ENCODE results near the gene HKDC1. TPM values are rescaled to one million over a fixed set of nuclear protein-coding genes. Genes with fewer than 3 reads are reported as not detected.
"Not testable (repeated sequence)": the region's sequence is repeated elsewhere in the genome, so short reads cannot be mapped to it uniquely, and the experiment has no call there.

Gene HKDC1
- total and polyA plus RNA-seq, 4 donors: 0.53 to 20.0 (median 5.2) TPM

- TF ChIP-seq, protein P1, sequence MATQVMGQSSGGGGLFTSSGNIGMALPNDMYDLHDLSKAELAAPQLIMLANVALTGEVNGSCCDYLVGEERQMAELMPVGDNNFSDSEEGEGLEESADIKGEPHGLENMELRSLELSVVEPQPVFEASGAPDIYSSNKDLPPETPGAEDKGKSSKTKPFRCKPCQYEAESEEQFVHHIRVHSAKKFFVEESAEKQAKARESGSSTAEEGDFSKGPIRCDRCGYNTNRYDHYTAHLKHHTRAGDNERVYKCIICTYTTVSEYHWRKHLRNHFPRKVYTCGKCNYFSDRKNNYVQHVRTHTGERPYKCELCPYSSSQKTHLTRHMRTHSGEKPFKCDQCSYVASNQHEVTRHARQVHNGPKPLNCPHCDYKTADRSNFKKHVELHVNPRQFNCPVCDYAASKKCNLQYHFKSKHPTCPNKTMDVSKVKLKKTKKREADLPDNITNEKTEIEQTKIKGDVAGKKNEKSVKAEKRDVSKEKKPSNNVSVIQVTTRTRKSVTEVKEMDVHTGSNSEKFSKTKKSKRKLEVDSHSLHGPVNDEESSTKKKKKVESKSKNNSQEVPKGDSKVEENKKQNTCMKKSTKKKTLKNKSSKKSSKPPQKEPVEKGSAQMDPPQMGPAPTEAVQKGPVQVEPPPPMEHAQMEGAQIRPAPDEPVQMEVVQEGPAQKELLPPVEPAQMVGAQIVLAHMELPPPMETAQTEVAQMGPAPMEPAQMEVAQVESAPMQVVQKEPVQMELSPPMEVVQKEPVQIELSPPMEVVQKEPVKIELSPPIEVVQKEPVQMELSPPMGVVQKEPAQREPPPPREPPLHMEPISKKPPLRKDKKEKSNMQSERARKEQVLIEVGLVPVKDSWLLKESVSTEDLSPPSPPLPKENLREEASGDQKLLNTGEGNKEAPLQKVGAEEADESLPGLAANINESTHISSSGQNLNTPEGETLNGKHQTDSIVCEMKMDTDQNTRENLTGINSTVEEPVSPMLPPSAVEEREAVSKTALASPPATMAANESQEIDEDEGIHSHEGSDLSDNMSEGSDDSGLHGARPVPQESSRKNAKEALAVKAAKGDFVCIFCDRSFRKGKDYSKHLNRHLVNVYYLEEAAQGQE (IDR thresholded peaks at IDR 0.05): no peak
- no peak for TF ChIP-seq GABPA (IDR thresholded peaks at IDR 0.05 in 1 of 2, conservative IDR thresholded peaks at IDR 0.05 in 1 of 2)
These were observed 28.1 kb downstream of the HKDC1 start (continued) for GRCh38 chr10:69248117-69248730.

DNA sequence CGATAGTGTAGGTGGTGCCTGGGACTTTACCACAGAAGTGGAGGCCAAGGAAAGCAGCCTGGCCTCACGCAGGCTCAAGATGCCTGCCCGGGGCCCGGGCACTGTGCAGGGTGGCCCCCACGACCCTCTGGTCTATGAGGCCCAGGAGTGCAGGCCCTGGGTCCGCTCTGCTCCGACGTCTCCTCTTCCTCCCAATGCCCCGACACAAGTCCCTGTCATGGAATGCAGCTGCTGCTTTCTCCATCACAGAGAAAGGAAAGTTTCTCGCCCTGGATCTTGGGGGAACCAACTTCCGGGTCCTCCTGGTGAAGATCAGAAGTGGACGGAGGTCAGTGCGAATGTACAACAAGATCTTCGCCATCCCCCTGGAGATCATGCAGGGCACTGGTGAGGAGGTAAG, 29.9 kb downstream of the HKDC1 start:
- no peak overlapping the region for H3K4me3 ChIP-seq (ENCODE audit: low read depth in 1 of 3, low read length in 3 of 3)

GRCh38 chr10:69251417-69251816, 31.3 kb downstream of the HKDC1 start:
- not testable (repeated sequence) for H3K9ac ChIP-seq (ENCODE audit: low read depth in 1 of 2, low read length in 2 of 2); DNase-seq (ENCODE audit: low spot score); H3K27me3 ChIP-seq (ENCODE audit: control insufficient read depth in 4 of 4, insufficient read depth in 4 of 4, low read length in 3 of 4); H3K4me1 ChIP-seq (ENCODE audit: control insufficient read depth in 4 of 4, insufficient read depth in 4 of 4, low read length in 3 of 4); H3K9me3 ChIP-seq (ENCODE audit: control insufficient read depth in 4 of 4, low read length in 3 of 4); H3K27ac ChIP-seq (ENCODE audit: low read depth in 1 of 2, low read length in 2 of 2); H3K4me3 ChIP-seq (ENCODE audit: low read depth in 1 of 3, low read length in 3 of 3); H3K36me3 ChIP-seq (ENCODE audit: control insufficient read depth in 4 of 4, insufficient read depth in 3 of 4, low read depth in 1 of 4, low read length in 3 of 4)
- WGBS: 95% methylated on average over 2 of the region's 2 CpGs

More for the DNA sequence above, 29.9 kb downstream of the HKDC1 start:
- DNase-seq (ENCODE audit: low spot score): no peak
- WGBS: 95% methylated on average over 14 of the region's 14 CpGs
- Histone ChIP-seq H3K9ac (ENCODE audit: low read depth in 1 of 2, low read length in 2 of 2) (no peak overlapping the region), H3K27me3 (ENCODE audit: control insufficient read depth in 4 of 4, insufficient read depth in 4 of 4, low read length in 3 of 4) (no peaks in the 10 kb centered on the region), H3K4me1 (ENCODE audit: control insufficient read depth in 4 of 4, insufficient read depth in 4 of 4, low read length in 3 of 4) (no peaks in the 10 kb centered on the region), H3K27ac (ENCODE audit: low read depth in 1 of 2, low read length in 2 of 2) (no peak overlapping the region), H3K9me3 (ENCODE audit: control insufficient read depth in 4 of 4, low read length in 3 of 4) (no peaks in the 10 kb centered on the region), H3K36me3 (ENCODE audit: control insufficient read depth in 4 of 4, insufficient read depth in 3 of 4, low read depth in 1 of 4, low read length in 3 of 4) (no peaks in the 10 kb centered on the region)
- no peak for TF ChIP-seq GABPA (IDR thresholded peaks at IDR 0.05 in 1 of 2, conservative IDR thresholded peaks at IDR 0.05 in 1 of 2)
- no peak for TF ChIP-seq HNF4G (IDR thresholded peaks at IDR 0.05)
- TF ChIP-seq RAD21 (IDR thresholded peaks at IDR 0.05): no peak
- no peak for TF ChIP-seq JUND (IDR thresholded peaks at IDR 0.05)

GRCh38 chr10:69253171-69253570, 33.0 kb downstream of the HKDC1 start:
- no peaks in the 10 kb centered on the region for H3K27me3 ChIP-seq (ENCODE audit: control insufficient read depth in 4 of 4, insufficient read depth in 4 of 4, low read length in 3 of 4)
- DNase-seq (ENCODE audit: low spot score): no peak

More at GRCh38 chr10:69253171-69253570, 33.0 kb downstream of the HKDC1 start:
- Histone ChIP-seq H3K9me3 (ENCODE audit: control insufficient read depth in 4 of 4, low read length in 3 of 4) (no peaks in the 10 kb centered on the region), H3K4me3 (ENCODE audit: low read depth in 1 of 3, low read length in 3 of 3) (no peak overlapping the region), H3K36me3 (ENCODE audit: control insufficient read depth in 4 of 4, insufficient read depth in 3 of 4, low read depth in 1 of 4, low read length in 3 of 4) (no peaks in the 10 kb centered on the region), H3K9ac (ENCODE audit: low read depth in 1 of 2, low read length in 2 of 2) (no peak overlapping the region), H3K4me1 (ENCODE audit: control insufficient read depth in 4 of 4, insufficient read depth in 4 of 4, low read length in 3 of 4) (no peaks in the 10 kb centered on the region), H3K27ac (ENCODE audit: low read depth in 1 of 2, low read length in 2 of 2) (no peak overlapping the region)
- TF ChIP-seq GABPA (IDR thresholded peaks at IDR 0.05 in 1 of 2, conservative IDR thresholded peaks at IDR 0.05 in 1 of 2) (no peak), EGR1 (IDR thresholded peaks at IDR 0.05; ENCODE audit: low read depth in 2 of 2) (no peak), JUND (IDR thresholded peaks at IDR 0.05) (no peak), HNF4G (IDR thresholded peaks at IDR 0.05) (no peak), HNF4A (conservative IDR thresholded peaks at IDR 0.05) (no peak), FOXA1 (IDR thresholded peaks at IDR 0.05) (no peak), CTCF (IDR thresholded peaks at IDR 0.05; ENCODE audit: low read depth, low read length, missing input control) (no peak), FOXA2 (IDR thresholded peaks at IDR 0.05) (no peak), TAF1 (conservative IDR thresholded peaks at IDR 0.05) (no peak)
- TF ChIP-seq, protein P1 (IDR thresholded peaks at IDR 0.05): no peak
- TF ChIP-seq, protein P2, sequence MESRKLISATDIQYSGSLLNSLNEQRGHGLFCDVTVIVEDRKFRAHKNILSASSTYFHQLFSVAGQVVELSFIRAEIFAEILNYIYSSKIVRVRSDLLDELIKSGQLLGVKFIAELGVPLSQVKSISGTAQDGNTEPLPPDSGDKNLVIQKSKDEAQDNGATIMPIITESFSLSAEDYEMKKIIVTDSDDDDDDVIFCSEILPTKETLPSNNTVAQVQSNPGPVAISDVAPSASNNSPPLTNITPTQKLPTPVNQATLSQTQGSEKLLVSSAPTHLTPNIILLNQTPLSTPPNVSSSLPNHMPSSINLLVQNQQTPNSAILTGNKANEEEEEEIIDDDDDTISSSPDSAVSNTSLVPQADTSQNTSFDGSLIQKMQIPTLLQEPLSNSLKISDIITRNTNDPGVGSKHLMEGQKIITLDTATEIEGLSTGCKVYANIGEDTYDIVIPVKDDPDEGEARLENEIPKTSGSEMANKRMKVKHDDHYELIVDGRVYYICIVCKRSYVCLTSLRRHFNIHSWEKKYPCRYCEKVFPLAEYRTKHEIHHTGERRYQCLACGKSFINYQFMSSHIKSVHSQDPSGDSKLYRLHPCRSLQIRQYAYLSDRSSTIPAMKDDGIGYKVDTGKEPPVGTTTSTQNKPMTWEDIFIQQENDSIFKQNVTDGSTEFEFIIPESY (IDR thresholded peaks at IDR 0.05): no peak
- 66% methylated on average over 3 of the region's 3 CpGs for WGBS
